Mucosa of stomach (tissue), 1 donor: ENCODE results near the gene COX8C.
"Not testable (repeated sequence)": the region's sequence is repeated elsewhere in the genome, so short reads cannot be mapped to it uniquely, and the experiment has no call there.

Experiments
- H3K27me3 ChIP-seq: one replicate; pipeline ENCODE4 v1.7.0; 2013; ENCODE audit warnings: mild to moderate bottlenecking, low read length; ENCODE audit not compliant: control insufficient read depth, insufficient read depth
- H3K36me3 ChIP-seq: one replicate; pipeline ENCODE4 v1.7.0; 2013; ENCODE audit warnings: low read length; ENCODE audit not compliant: control insufficient read depth, insufficient read depth
- H3K4me1 ChIP-seq: one replicate; pipeline ENCODE4 v1.7.0; 2013; ENCODE audit warnings: mild to moderate bottlenecking, low read length; ENCODE audit not compliant: control insufficient read depth, insufficient read depth
- H3K4me3 ChIP-seq: one replicate; pipeline ENCODE4 v1.7.0; 2013; ENCODE audit warnings: low read length
- H3K9ac ChIP-seq: one replicate; pipeline ENCODE4 v1.7.0; 2013; ENCODE audit warnings: mild to moderate bottlenecking, low read length, moderate library complexity
- H3K9me3 ChIP-seq: one replicate; pipeline ENCODE4 v1.7.0; 2013; ENCODE audit warnings: mild to moderate bottlenecking, low read length, moderate library complexity; ENCODE audit not compliant: control insufficient read depth
- donor health status: Pancreatic carcinoma.

COX8C gene

GRCh38 chr14:93343797-93344196, 3.2 kb upstream of the COX8C start:
- Histone ChIP-seq H3K9ac (no peak overlapping the region), H3K36me3 (no peaks in the 10 kb centered on the region), H3K4me3 (no peak overlapping the region), H3K9me3 (no peaks in the 10 kb centered on the region), H3K4me1 (no peaks in the 10 kb centered on the region), H3K27me3 (no peaks in the 10 kb centered on the region)

GRCh38 chr14:93347850-93348249, 868 bp downstream of the COX8C start:
- H3K4me3 ChIP-seq: no peak overlapping the region
- H3K9me3 ChIP-seq: no peaks in the 10 kb centered on the region
- no peaks in the 10 kb centered on the region for H3K36me3 ChIP-seq
- no peak overlapping the region for H3K9ac ChIP-seq
- H3K4me1 ChIP-seq: no peaks in the 10 kb centered on the region
- no peaks in the 10 kb centered on the region for H3K27me3 ChIP-seq

GRCh38 chr14:93348292-93348691, 1.3 kb downstream of the COX8C start:
- no peaks in the 10 kb centered on the region for H3K36me3 ChIP-seq
- no peaks in the 10 kb centered on the region for H3K4me1 ChIP-seq
- H3K9me3 ChIP-seq: no peaks in the 10 kb centered on the region
- H3K9ac ChIP-seq: no peak overlapping the region
- no peaks in the 10 kb centered on the region for H3K27me3 ChIP-seq
- no peak overlapping the region for H3K4me3 ChIP-seq

GRCh38 chr14:93354873-93355272, 7.9 kb downstream of the COX8C start:
- not testable (repeated sequence) for H3K9me3 ChIP-seq, H3K36me3 ChIP-seq, H3K4me3 ChIP-seq, H3K27me3 ChIP-seq, H3K9ac ChIP-seq, H3K4me1 ChIP-seq

GRCh38 chr14:93368996-93369712, 22.2 kb downstream of the COX8C start:
- H3K36me3 ChIP-seq: no peaks in the 10 kb centered on the region
- no peaks in the 10 kb centered on the region for H3K4me1 ChIP-seq
- no peaks in the 10 kb centered on the region for H3K9me3 ChIP-seq
- no peak overlapping the region for H3K4me3 ChIP-seq
- H3K9ac ChIP-seq: no peak overlapping the region
- no peaks in the 10 kb centered on the region for H3K27me3 ChIP-seq

- no peaks in the 10 kb centered on the region for H3K9me3 ChIP-seq
- H3K27me3 ChIP-seq: no peaks in the 10 kb centered on the region
- no peaks in the 10 kb centered on the region for H3K4me1 ChIP-seq
- no peaks in the 10 kb centered on the region for H3K36me3 ChIP-seq
- no peak overlapping the region for H3K9ac ChIP-seq
- H3K4me3 ChIP-seq: no peak overlapping the region
These were observed 22.8 kb downstream of the COX8C start for GRCh38 chr14:93369713-93370266.

GRCh38 chr14:93375673-93376156, 28.7 kb downstream of the COX8C start:
- no peaks in the 10 kb centered on the region for H3K36me3 ChIP-seq
- no peaks in the 10 kb centered on the region for H3K9me3 ChIP-seq
- H3K4me1 ChIP-seq: no peaks in the 10 kb centered on the region
- H3K4me3 ChIP-seq: no peak overlapping the region
- H3K27me3 ChIP-seq: no peaks in the 10 kb centered on the region
- H3K9ac ChIP-seq: no peak overlapping the region

DNA sequence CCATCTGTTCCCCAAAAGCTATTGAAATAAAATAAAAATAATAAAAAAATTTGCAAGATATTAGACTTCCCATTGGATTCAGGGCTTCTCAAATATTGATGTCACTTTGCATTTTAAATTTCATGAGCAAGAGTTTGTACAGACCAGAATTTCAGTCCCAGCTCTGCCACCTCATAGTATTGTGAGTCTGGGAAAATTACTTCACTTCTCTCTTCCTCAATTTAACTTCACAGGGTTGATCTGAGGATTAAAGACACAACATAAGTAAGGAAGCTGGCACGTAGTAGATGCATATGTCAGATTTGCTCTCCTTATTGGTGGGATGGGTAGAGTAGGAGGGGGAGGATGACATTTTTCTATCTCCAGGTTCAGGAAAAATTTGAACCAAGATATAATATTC, 32.8 kb downstream of the COX8C start:
- Histone ChIP-seq H3K4me3 (no peak overlapping the region), H3K36me3 (no peaks in the 10 kb centered on the region), H3K4me1 (no peaks in the 10 kb centered on the region)

GRCh38 chr14:93381644-93382043, 34.7 kb downstream of the COX8C start:
- no peak overlapping the region for H3K4me3 ChIP-seq
- H3K4me1 ChIP-seq: no peaks in the 10 kb centered on the region
- no peaks in the 10 kb centered on the region for H3K27me3 ChIP-seq
- no peaks in the 10 kb centered on the region for H3K9me3 ChIP-seq
- H3K9ac ChIP-seq: no peak overlapping the region
- no peaks in the 10 kb centered on the region for H3K36me3 ChIP-seq

More for the DNA sequence above, 32.8 kb downstream of the COX8C start:
- no peak overlapping the region for H3K9ac ChIP-seq
- H3K27me3 ChIP-seq: no peaks in the 10 kb centered on the region
- no peaks in the 10 kb centered on the region for H3K9me3 ChIP-seq

GRCh38 chr14:93384256-93384655, 37.3 kb downstream of the COX8C start:
- not testable (repeated sequence) for H3K36me3 ChIP-seq, H3K4me3 ChIP-seq, H3K9ac ChIP-seq, H3K9me3 ChIP-seq, H3K27me3 ChIP-seq, H3K4me1 ChIP-seq

GRCh38 chr14:93395231-93395630, 48.2 kb downstream of the COX8C start:
- Histone ChIP-seq H3K4me1 (no peaks in the 10 kb centered on the region), H3K9me3 (no peaks in the 10 kb centered on the region), H3K27me3 (no peaks in the 10 kb centered on the region), H3K36me3 (no peaks in the 10 kb centered on the region), H3K9ac (no peak overlapping the region), H3K4me3 (no peak overlapping the region)

DNA sequence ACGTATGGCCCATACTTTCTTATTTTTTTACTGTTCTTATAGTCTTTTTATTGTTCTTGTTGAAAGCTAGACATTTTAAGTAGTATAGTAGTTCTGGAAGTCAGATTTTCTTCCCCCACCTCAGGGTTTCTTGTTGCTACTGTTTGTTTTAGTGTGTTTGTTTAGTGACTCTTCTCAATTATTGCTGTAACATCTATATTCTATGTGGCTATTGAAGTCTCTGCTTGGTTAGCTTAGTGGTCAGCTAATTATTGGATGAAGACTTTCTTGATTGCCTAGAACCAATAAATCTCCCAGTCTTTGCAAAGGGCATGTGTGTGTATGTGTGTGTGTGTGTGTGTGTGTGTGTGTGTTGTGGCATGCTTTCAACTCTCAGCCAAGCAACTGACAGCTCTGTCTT, 49.5 kb downstream of the COX8C start:
- no peak overlapping the region for H3K4me3 ChIP-seq
- H3K9ac ChIP-seq: no peak overlapping the region
- no peaks in the 10 kb centered on the region for H3K9me3 ChIP-seq
- H3K27me3 ChIP-seq: no peaks in the 10 kb centered on the region
- H3K36me3 ChIP-seq: no peaks in the 10 kb centered on the region
- no peaks in the 10 kb centered on the region for H3K4me1 ChIP-seq
